ENCODE measurements around the gene PCSK5. TPM values are rescaled to one million over a fixed set of nuclear protein-coding genes. Genes with fewer than 3 reads are reported as not detected.

Gene PCSK5
- total and polyA plus RNA-seq, 5 experiments from 2014 or later: 6.5 to 22.8 (median 14.7) TPM

DNA sequence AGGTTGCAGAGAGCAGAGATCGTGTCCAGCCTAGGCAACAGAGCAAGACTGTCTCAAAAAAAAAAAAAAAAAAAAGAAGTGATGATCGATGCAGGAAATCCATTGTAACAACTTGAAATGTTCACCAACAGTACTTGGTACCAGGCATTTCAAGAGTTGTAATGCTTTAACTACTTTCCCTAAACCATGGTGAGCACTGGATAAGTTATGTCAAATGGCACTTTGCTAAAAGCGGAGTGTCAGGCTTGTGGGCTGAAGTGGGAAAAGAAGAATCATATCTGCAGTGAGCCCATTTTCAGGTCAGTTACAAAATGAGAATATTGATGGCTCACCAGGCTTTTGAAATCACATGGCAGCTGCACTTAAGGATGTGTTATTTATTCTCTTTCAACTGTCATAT lies 301.5 kb downstream of the PCSK5 start:
- H3K27ac Mint-ChIP-seq: peak overlapping the region in 5 of 10 donors; percentile 21 to 71 (median 58)
- no peaks in the 10 kb centered on the region for H3K27me3 Mint-ChIP-seq
- DNase-seq (no peak), ATAC-seq (no peak)
- peaks cover 19 to 80% (median 68%) of the 10 kb centered on the region in 3 donors for H3K36me3 Mint-ChIP-seq
- H3K4me3 Mint-ChIP-seq: peak overlapping the region in 1 of 10 donors; percentile 18
- POLR2A ChIA-PET: interaction anchor here (0.7 kb wide), 1 partner anchor 26 kb away, joined by 3 read pairs; no protein-coding TSS in a partner anchor
- no peaks in the 10 kb centered on the region for H3K9me3 Mint-ChIP-seq
- H3K4me1 Mint-ChIP-seq: peaks cover 0 to 2% (median under 1%) of the 10 kb centered on the region in 4 donors

DNA sequence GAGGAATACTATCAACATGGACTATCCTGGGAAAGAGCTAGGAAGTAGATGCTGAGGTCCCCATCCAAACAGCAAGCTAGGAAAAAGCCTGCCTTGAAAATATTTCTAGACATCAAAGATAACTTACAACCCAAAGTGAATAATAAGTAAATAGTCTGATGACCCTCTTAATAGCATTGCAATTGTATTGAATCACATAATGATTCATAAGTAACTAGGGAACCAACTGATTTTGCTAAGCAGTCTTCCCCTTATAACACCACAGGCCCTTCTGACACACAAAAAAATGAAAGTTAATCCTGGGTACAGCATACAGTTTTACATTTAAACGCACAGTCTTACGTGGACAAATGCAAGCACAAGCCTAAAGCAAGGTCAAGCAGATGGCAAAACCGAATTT lies 304.4 kb downstream of the PCSK5 start:
- no peak overlapping the region for H3K4me3 Mint-ChIP-seq
- peak overlapping the region in 1 of 10 donors; percentile 47 for H3K27ac Mint-ChIP-seq
- no peak for DNase-seq
- no peak for ATAC-seq
- peaks cover 8 to 55% (median 48%) of the 10 kb centered on the region in 3 donors for H3K36me3 Mint-ChIP-seq
- no peaks in the 10 kb centered on the region for H3K27me3 Mint-ChIP-seq
- H3K4me1 Mint-ChIP-seq: peaks cover 0 to 2% (median under 1%) of the 10 kb centered on the region in 4 donors
- H3K9me3 Mint-ChIP-seq: peaks cover 0 to under 1% (median 0%) of the 10 kb centered on the region in 9 donors
- POLR2A ChIA-PET: no interaction called here

DNA sequence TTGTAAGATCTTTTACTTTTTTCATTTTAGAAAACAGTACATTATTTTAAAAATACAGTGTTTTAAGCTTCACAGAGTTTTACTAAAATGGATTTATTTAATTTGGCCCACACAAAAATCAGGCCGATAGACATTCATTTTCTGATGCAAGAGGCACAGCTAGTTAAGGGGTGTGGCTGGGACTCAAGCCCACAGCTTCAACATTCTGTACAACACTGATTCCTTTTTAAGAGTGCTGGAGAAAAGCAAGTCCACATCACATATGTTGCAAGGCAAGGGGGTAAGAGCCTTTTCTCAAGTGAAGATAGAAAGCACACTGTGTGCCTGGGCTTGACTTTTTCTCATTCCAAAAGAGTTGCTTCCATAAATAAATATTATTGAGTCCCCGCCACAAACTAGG lies 307.9 kb downstream of the PCSK5 start:
- H3K4me1 Mint-ChIP-seq: peaks cover 0 to 8% (median 0%) of the 10 kb centered on the region in 4 donors
- no peak for DNase-seq
- POLR2A ChIA-PET: no interaction called here
- H3K27ac Mint-ChIP-seq: peak overlapping the region in 2 of 10 donors; percentile 0 to 49
- no peak for ATAC-seq
- peaks cover 0 to 6% (median 0%) of the 10 kb centered on the region in 9 donors for H3K9me3 Mint-ChIP-seq
- no peak overlapping the region for H3K4me3 Mint-ChIP-seq
- no peaks in the 10 kb centered on the region for H3K27me3 Mint-ChIP-seq
- peaks cover 2 to 21% (median 17%) of the 10 kb centered on the region in 3 donors for H3K36me3 Mint-ChIP-seq

DNA sequence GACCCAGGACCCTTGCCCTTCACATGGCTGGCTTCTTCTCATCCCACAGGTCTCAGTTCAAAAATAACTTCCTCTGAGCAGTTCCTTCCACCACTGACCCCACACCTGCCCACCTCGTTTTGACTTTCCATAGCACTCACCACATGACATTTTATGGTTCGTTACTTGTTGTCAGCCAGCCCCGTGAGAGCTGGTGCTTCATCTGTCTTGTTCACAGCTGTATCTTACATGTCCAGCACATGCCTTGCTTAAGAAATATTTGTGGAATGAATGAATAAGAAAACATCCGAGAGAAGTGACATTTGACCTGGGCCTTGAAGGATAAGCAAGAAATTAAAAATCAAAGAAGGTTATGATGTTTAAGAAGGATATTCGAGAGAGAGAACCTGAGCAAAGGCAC lies 309.8 kb downstream of the PCSK5 start:
- ATAC-seq (no peak), DNase-seq (no peak)
- peak overlapping the region in 3 of 10 donors; percentile 0 to 35 (median 3) for H3K27ac Mint-ChIP-seq
- H3K36me3 Mint-ChIP-seq: peaks cover 0 to 4% (median 3%) of the 10 kb centered on the region in 3 donors
- H3K27me3 Mint-ChIP-seq: peaks cover 0 to 4% (median 0%) of the 10 kb centered on the region in 5 donors
- POLR2A ChIA-PET: no interaction called here
- H3K9me3 Mint-ChIP-seq: peaks cover 0 to 6% (median 0%) of the 10 kb centered on the region in 9 donors
- H3K4me1 Mint-ChIP-seq: peaks cover 0 to 10% (median 0%) of the 10 kb centered on the region in 4 donors
- no peak overlapping the region for H3K4me3 Mint-ChIP-seq

DNA sequence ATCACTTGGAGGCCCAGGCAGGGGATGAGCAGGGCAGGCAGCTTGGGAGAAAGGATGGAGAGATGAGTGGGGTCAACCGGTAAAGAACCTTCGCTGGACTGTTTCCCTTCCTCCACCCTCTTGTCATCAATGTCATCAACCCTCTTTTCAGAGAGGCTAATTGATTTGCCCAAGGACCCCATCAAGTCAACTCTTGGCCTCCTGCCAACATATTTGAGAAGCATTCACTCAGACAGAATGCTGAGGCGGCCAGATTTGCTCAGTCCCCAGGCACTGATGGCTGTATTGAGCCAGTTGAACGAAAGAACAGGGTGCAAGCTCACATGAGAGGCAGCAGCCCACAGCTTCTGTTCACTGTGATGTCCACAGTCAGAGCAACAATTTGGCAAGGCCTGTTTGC lies 310.3 kb downstream of the PCSK5 start:
- Mint-ChIP-seq H3K27ac (peak overlapping the region in 1 of 10 donors; percentile 6), H3K36me3 (peaks cover 0 to 4% (median 3%) of the 10 kb centered on the region in 3 donors), H3K9me3 (peaks cover 0 to 6% (median 0%) of the 10 kb centered on the region in 9 donors), H3K27me3 (peaks cover 0 to 5% (median 0%) of the 10 kb centered on the region in 5 donors), H3K4me1 (peaks cover 0 to 10% (median 0%) of the 10 kb centered on the region in 4 donors), H3K4me3 (no peak overlapping the region)
- POLR2A ChIA-PET: no interaction called here
- ATAC-seq (no peak), DNase-seq (no peak)

DNA sequence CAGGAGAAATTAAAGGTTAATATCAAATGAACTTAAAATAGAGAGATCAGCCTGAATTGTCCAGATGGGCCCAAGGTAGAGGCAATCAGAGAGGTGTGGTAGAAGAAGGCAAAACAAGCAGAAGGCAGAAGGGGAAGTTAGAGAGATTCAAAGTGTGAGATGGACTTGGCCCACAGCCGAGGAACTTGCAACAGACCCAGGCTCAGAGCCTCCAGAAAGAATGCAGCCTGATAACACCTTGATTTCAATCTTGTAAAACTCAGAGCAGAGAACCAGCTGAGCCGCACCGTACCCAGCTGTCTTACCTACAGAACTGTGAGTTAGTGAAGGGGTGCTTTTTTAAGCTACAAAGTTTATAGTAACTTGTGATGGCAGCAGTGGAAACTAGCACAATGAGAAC lies 312.9 kb downstream of the PCSK5 start:
- no peak overlapping the region for H3K27ac Mint-ChIP-seq
- peaks cover 1 to 7% (median 3%) of the 10 kb centered on the region in 5 donors for H3K27me3 Mint-ChIP-seq
- H3K36me3 Mint-ChIP-seq: no peaks in the 10 kb centered on the region
- peaks cover 0 to 10% (median 0%) of the 10 kb centered on the region in 4 donors for H3K4me1 Mint-ChIP-seq
- H3K4me3 Mint-ChIP-seq: no peak overlapping the region
- DNase-seq: no peak
- POLR2A ChIA-PET: no interaction called here
- peaks cover 0 to 6% (median 0%) of the 10 kb centered on the region in 9 donors for H3K9me3 Mint-ChIP-seq
- no peak for ATAC-seq

DNA sequence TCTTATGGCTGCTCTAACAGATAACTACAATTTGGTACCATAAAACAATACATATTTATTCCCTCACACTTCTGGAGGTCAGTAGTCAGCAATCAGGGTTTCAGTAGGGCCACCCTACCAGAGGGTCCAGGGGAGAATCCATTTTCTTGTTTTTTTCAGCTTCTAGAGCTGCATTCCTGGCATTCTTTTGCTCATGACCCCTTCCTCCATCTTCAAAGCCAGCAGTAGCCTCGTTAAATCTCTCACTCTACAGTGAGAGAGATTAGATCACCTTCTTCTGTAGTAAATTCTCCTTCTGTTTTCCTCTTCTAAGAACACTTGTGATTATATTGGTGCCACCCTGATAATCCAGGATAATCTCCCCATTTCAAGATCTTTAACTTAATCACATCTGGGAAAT lies 316.3 kb downstream of the PCSK5 start:
- no peak overlapping the region for H3K27ac Mint-ChIP-seq
- no peak for DNase-seq
- H3K4me1 Mint-ChIP-seq: peaks cover 0 to 5% (median 0%) of the 10 kb centered on the region in 4 donors
- H3K9me3 Mint-ChIP-seq: peaks cover 0 to 4% (median 0%) of the 10 kb centered on the region in 9 donors
- no peak for ATAC-seq
- no peak overlapping the region for H3K4me3 Mint-ChIP-seq
- POLR2A ChIA-PET: no interaction called here
- no peaks in the 10 kb centered on the region for H3K36me3 Mint-ChIP-seq
- H3K27me3 Mint-ChIP-seq: peaks cover 2 to 27% (median 7%) of the 10 kb centered on the region in 5 donors

DNA sequence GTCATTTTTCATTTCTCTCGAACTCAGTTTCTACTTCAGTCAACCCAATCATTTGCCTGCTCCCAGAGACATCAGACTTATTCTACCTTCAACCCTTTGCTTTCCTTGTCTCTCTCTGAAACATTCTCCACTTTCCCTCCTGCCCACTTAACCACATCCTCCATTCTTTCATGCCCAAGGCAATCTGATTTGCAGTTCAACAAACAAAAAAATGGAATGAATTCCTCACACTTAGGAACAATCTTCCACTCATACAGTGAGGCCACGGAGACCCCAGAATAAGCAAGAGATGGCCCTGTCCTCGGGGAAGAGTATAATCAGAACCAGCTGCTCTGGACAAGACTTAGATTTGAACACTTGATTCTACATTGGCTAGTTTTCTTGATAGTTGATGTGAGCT lies 323.3 kb downstream of the PCSK5 start:
- DNase-seq: no peak
- no peak overlapping the region for H3K27ac Mint-ChIP-seq
- no peak overlapping the region for H3K4me3 Mint-ChIP-seq
- peaks cover 0 to 2% (median 0%) of the 10 kb centered on the region in 3 donors for H3K36me3 Mint-ChIP-seq
- H3K4me1 Mint-ChIP-seq: peaks cover 0 to 6% (median 0%) of the 10 kb centered on the region in 4 donors
- no peak for ATAC-seq
- POLR2A ChIA-PET: no interaction called here
- H3K9me3 Mint-ChIP-seq: peaks cover 0 to 2% (median 0%) of the 10 kb centered on the region in 9 donors
- peaks cover 0 to 24% (median 2%) of the 10 kb centered on the region in 5 donors for H3K27me3 Mint-ChIP-seq

DNA sequence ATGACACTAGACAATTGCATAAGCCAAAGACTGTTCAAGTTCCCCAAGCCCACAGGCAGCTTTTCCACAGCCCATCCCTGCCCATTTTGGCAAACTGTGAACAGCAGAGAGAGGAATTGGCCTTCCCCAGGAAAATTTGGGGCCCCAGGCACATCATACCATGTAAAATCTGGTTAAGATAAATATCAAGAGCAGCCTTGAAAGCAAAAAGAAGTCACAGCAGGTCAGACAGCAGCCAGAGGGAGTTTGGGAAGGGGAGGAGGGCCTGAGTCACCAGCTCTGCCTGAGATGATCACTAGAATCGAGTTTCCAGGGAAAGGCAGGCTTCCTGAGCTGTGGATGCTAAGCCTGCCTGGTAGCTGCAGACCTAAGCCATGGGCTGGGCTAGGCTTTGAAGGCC lies 324.6 kb downstream of the PCSK5 start:
- Mint-ChIP-seq H3K4me1 (peaks cover 0 to 6% (median 0%) of the 10 kb centered on the region in 4 donors), H3K36me3 (peaks cover 0 to 2% (median 0%) of the 10 kb centered on the region in 3 donors), H3K27me3 (peaks cover 0 to 19% (median 2%) of the 10 kb centered on the region in 5 donors), H3K9me3 (peaks cover 0 to 2% (median 0%) of the 10 kb centered on the region in 9 donors), H3K4me3 (no peak overlapping the region), H3K27ac (no peak overlapping the region)
- DNase-seq: no peak
- ATAC-seq: no peak
- POLR2A ChIA-PET: interaction anchor here (0.6 kb wide), 1 partner anchor 466 kb away, joined by 3 read pairs; no protein-coding TSS in a partner anchor

DNA sequence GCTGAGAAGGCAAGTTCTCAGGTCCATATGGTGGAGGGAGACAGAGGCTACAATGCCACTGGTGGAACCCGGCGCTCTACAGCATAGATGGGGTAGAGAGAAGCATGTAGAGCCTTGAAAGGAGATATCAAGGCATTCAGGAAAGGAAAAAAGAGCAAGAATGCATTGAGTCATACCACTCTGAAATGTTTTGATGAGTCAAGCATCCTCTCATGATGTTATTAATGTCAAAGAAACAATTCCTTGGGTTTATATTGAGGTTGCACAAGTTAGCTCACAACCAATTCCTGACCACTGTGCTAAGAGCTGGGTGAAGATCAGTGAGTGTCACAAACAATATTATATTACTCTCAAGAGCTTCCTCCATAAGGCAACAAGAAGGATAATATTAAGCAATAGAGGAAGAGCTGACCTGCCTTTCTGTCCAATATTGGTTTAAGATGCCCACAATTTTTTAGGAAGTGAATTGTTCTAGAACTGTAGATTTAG lies 325.7 kb downstream of the PCSK5 start:
- peaks cover 0 to 6% (median 0%) of the 10 kb centered on the region in 4 donors for H3K4me1 Mint-ChIP-seq
- ATAC-seq: no peak

DNA sequence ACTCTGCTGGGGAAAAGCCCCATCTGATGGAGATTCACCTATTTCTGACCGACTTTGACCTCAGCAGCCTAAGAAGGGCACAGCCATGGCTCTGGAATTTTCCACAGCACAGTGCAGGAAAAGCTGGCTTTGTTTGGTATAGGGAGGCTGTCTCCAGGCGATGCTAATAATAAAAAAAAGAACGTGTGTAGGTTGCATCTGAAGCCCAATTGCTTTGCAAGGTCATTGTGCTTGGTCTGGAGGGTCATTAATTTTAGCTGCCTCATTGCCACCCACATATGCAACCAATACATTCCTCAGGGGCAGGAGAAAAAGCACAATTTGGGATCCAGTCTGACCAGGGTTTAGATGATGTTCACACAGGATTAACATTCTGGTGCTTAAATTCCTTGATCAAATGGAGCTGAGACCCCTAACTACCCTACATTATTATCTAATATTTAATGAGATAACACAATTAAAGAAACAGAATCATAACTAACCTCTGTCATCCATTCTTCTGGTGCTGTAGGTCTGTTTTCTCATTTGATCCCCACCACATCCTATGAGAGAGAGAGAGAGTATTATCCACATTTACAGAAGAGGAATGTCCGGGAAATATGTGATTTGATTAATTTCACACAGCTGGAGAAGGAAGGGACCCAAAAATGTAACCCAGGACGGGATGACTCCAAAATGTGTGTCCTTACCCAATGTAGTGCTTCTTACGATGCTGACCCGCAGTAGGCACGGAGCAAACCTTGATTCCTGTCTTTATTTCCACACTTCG lies 327.8 kb downstream of the PCSK5 start:
- Mint-ChIP-seq H3K27me3 (peaks cover 0 to 7% (median 0%) of the 10 kb centered on the region in 5 donors), H3K36me3 (peaks cover 0 to 2% (median 0%) of the 10 kb centered on the region in 3 donors), H3K9me3 (no peaks in the 10 kb centered on the region), H3K4me1 (peaks cover 0 to 6% (median 0%) of the 10 kb centered on the region in 4 donors), H3K27ac (no peak overlapping the region), H3K4me3 (no peak overlapping the region)
- POLR2A ChIA-PET: no interaction called here
- DNase-seq: no peak
- no peak for ATAC-seq

More for the DNA sequence above, 325.7 kb downstream of the PCSK5 start:
- POLR2A ChIA-PET: no interaction called here
- no peak for DNase-seq
- Mint-ChIP-seq H3K27ac (no peak overlapping the region), H3K36me3 (peaks cover 0 to 2% (median 0%) of the 10 kb centered on the region in 3 donors), H3K27me3 (peaks cover 0 to 11% (median 0%) of the 10 kb centered on the region in 5 donors), H3K9me3 (no peaks in the 10 kb centered on the region), H3K4me3 (no peak overlapping the region)

DNA sequence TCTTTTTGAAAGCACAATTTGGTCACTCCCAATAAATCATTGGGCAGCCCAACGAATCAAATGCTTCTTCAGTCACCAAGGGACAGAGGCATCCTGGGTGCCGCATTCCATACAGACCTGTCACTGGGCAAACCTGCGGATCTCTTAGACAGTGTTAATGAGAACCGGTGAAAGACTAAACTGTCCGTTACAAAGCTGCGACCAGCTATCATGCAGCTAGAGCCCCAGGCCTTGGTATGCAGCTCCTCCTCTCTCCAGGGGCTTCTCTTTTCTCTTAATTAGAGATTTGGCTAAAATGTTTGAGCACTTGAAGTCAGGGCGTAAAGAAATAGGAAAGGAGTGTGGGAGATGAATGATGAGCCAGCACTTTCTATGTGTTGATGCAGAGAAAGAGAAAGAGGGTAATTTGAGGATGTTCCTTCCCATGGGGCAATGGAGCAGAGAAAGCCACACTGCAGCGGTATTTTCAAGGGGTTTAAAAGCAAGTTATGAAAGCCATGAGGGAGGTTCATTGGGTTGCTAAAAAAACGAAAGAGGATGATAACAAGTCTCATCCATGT lies 328.5 kb downstream of the PCSK5 start:
- Mint-ChIP-seq H3K4me1 (peaks cover 0 to 2% (median 0%) of the 10 kb centered on the region in 4 donors), H3K4me3 (no peak overlapping the region)
- POLR2A ChIA-PET: no interaction called here

More for the DNA sequence above, 328.5 kb downstream of the PCSK5 start:
- no peak overlapping the region for H3K27ac Mint-ChIP-seq
- no peaks in the 10 kb centered on the region for H3K9me3 Mint-ChIP-seq
- H3K27me3 Mint-ChIP-seq: peaks cover 0 to 3% (median 0%) of the 10 kb centered on the region in 5 donors
- H3K36me3 Mint-ChIP-seq: peaks cover 0 to 2% (median 0%) of the 10 kb centered on the region in 3 donors
- DNase-seq (no peak), ATAC-seq (no peak)

Measured in naive thymus-derived CD8-positive, alpha-beta T cell (primary cell).